Gastroesophageal sphincter (tissue), 3 donors: ENCODE measurements around the gene MSH3.

Source experiments
- EP300 ChIP-seq: sonication (generic); formaldehyde crosslinking; IDR thresholded peaks from one replicate; pipeline ENCODE4 v1.6.1; 2017; ENCODE audit warnings: antibody characterized with exemption, mild to moderate bottlenecking
- POLR2A ChIP-seq, 2 donors: fragments of 450-650 bp; IDR thresholded peaks; one replicate each; pipeline ENCODE4 v1.6.1; 2017; ENCODE audit warnings: antibody characterized with exemption in 2 of 2, mild to moderate bottlenecking in 2 of 2, moderate library complexity in 1 of 2
- POLR2AphosphoS5 ChIP-seq: sonication (generic); formaldehyde crosslinking; IDR thresholded peaks from one replicate; pipeline ENCODE4 v1.6.1; 2017; ENCODE audit warnings: antibody characterized with exemption
- TF ChIP-seq, protein P1 (sequence below), 4 experiments: fragments of 200-600 bp in 2 of 4; fragments of 450-650 bp in 2 of 4; sonication (generic) in 1 of 4; IDR thresholded peaks; one replicate each; pipeline ENCODE4 v1.5.1; 2017 to 2019; ENCODE audit warnings: antibody characterized with exemption in 4 of 4, mild to moderate bottlenecking in 2 of 4, moderate library complexity in 2 of 4

DNA sequence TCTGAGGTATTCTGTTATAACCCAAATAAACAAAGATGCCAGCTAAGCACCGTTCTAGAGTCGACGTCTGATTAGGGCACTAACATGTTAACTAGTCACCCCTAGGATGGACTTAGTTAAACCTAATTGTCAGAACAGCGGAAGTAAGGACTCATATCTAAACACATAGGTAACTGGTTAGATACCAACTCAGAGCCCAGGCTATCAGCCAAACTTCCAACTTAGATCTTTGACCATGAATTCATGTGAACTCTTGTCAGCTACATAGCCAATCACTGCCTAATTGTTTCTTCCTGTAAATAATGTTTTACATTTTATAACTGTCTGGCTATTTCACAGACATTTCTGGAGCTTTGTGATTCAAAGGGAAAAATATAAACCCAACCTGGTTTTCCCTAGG is 84.6 kb downstream of the MSH3 start:
- TF ChIP-seq POLR2A (IDR thresholded peaks at IDR 0.05) (no peak), EP300 (no peak), POLR2AphosphoS5 (no peak)
- TF ChIP-seq, protein P1, sequence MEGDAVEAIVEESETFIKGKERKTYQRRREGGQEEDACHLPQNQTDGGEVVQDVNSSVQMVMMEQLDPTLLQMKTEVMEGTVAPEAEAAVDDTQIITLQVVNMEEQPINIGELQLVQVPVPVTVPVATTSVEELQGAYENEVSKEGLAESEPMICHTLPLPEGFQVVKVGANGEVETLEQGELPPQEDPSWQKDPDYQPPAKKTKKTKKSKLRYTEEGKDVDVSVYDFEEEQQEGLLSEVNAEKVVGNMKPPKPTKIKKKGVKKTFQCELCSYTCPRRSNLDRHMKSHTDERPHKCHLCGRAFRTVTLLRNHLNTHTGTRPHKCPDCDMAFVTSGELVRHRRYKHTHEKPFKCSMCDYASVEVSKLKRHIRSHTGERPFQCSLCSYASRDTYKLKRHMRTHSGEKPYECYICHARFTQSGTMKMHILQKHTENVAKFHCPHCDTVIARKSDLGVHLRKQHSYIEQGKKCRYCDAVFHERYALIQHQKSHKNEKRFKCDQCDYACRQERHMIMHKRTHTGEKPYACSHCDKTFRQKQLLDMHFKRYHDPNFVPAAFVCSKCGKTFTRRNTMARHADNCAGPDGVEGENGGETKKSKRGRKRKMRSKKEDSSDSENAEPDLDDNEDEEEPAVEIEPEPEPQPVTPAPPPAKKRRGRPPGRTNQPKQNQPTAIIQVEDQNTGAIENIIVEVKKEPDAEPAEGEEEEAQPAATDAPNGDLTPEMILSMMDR (IDR thresholded peaks at IDR 0.05) = no peak
